DND-41 (cell line): ENCODE measurements around the gene PHACTR1.

Source experiments
- CTCF ChIP-seq: IDR thresholded peaks from 2 replicates; pipeline ENCODE4 v1.5.1; 2012; ENCODE audit warnings: borderline replicate concordance, low read length, moderate library complexity, mild to moderate bottlenecking; ENCODE audit not compliant: poor library complexity, severe bottlenecking; ENCODE audit errors: extremely low read depth
- EZH2 ChIP-seq: IDR thresholded peaks from 3 replicates; pipeline ENCODE4 v1.6.1; 2012; ENCODE audit warnings: borderline replicate concordance, low read depth, mild to moderate bottlenecking, moderate library complexity, low read length, inconsistent platforms; ENCODE audit not compliant: severe bottlenecking

- TF ChIP-seq CTCF (no peak), EZH2 (no peak)
Measured at GRCh38 chr6:13259393-13259792, 542.8 kb downstream of the PHACTR1 start.
